ENCODE results near the gene VCX3B.
"Not testable (repeated sequence)": the region's sequence is repeated elsewhere in the genome, so short reads cannot be mapped to it uniquely, and the experiment has no call there.

The VCX3B gene

GRCh38 chrX:8432396-8432795 lies 32.2 kb upstream of the VCX3B start:
- Histone ChIP-seq H3K9ac (ENCODE audit: low read length) (no peak overlapping the region), H2AFZ (ENCODE audit: low read depth, low read length) (no peak overlapping the region), H3K36me3 (replicated peaks; ENCODE audit: low read depth, low read length) (no peaks in the 10 kb centered on the region), H3K4me2 (ENCODE audit: low read length) (no peak overlapping the region), H3K4me1 (ENCODE audit: low read length) (no peaks in the 10 kb centered on the region), H3K4me3 (ENCODE audit: low read length) (no peak overlapping the region), H4K20me1 (ENCODE audit: insufficient read depth, low read length) (no peaks in the 10 kb centered on the region), H3K9me3 (ENCODE audit: insufficient read depth, low read length) (no peaks in the 10 kb centered on the region), H3K79me2 (ENCODE audit: low read length) (no peaks in the 10 kb centered on the region), H3K27ac (ENCODE audit: low read length) (no peak overlapping the region), H3K27me3 (ENCODE audit: low read depth, low read length) (no peaks in the 10 kb centered on the region)
- TF ChIP-seq EZH2phosphoT487 (IDR thresholded peaks at IDR 0.05; ENCODE audit: low read depth), result no peak
- no peak for TF ChIP-seq CTCF (IDR thresholded peaks at IDR 0.05; ENCODE audit: low read depth, low read length)

GRCh38 chrX:8433109-8434062 lies 31.2 kb upstream of the VCX3B start:
- Histone ChIP-seq H2AFZ (ENCODE audit: low read depth, low read length) (no peak overlapping the region), H3K79me2 (ENCODE audit: low read length) (no peaks in the 10 kb centered on the region), H3K9ac (ENCODE audit: low read length) (no peak overlapping the region), H3K4me1 (ENCODE audit: low read length) (no peaks in the 10 kb centered on the region), H3K27ac (ENCODE audit: low read length) (no peak overlapping the region), H3K4me3 (ENCODE audit: low read length) (no peak overlapping the region), H3K9me3 (ENCODE audit: insufficient read depth, low read length) (no peaks in the 10 kb centered on the region), H3K36me3 (replicated peaks; ENCODE audit: low read depth, low read length) (no peaks in the 10 kb centered on the region), H3K4me2 (ENCODE audit: low read length) (no peak overlapping the region), H3K27me3 (ENCODE audit: low read depth, low read length) (no peaks in the 10 kb centered on the region), H4K20me1 (ENCODE audit: insufficient read depth, low read length) (no peaks in the 10 kb centered on the region)
- no peak for TF ChIP-seq CTCF (IDR thresholded peaks at IDR 0.05; ENCODE audit: low read depth, low read length)
- TF ChIP-seq EZH2phosphoT487 (IDR thresholded peaks at IDR 0.05; ENCODE audit: low read depth), result no peak

- Histone ChIP-seq H2AFZ (ENCODE audit: low read depth, low read length) (no peak overlapping the region), H3K36me3 (replicated peaks; ENCODE audit: low read depth, low read length) (no peaks in the 10 kb centered on the region), H3K4me3 (ENCODE audit: low read length) (no peak overlapping the region), H3K9ac (ENCODE audit: low read length) (no peak overlapping the region), H3K9me3 (ENCODE audit: insufficient read depth, low read length) (no peaks in the 10 kb centered on the region), H3K4me2 (ENCODE audit: low read length) (no peak overlapping the region), H3K79me2 (ENCODE audit: low read length) (no peaks in the 10 kb centered on the region), H3K27ac (ENCODE audit: low read length) (no peak overlapping the region), H3K27me3 (ENCODE audit: low read depth, low read length) (no peaks in the 10 kb centered on the region), H3K4me1 (ENCODE audit: low read length) (no peaks in the 10 kb centered on the region), H4K20me1 (ENCODE audit: insufficient read depth, low read length) (no peaks in the 10 kb centered on the region)
- TF ChIP-seq EZH2phosphoT487 (IDR thresholded peaks at IDR 0.05; ENCODE audit: low read depth) (no peak), CTCF (IDR thresholded peaks at IDR 0.05; ENCODE audit: low read depth, low read length) (no peak)
Measured at GRCh38 chrX:8447368-8447767, 17.3 kb upstream of the VCX3B start.

GRCh38 chrX:8452343-8452742 lies 12.3 kb upstream of the VCX3B start:
- H3K4me1 ChIP-seq (ENCODE audit: low read length); H3K27me3 ChIP-seq (ENCODE audit: low read depth, low read length); H3K4me2 ChIP-seq (ENCODE audit: low read length); H2AFZ ChIP-seq (ENCODE audit: low read depth, low read length); H3K36me3 ChIP-seq (replicated peaks; ENCODE audit: low read depth, low read length); H4K20me1 ChIP-seq (ENCODE audit: insufficient read depth, low read length); H3K79me2 ChIP-seq (ENCODE audit: low read length); H3K4me3 ChIP-seq (ENCODE audit: low read length); H3K9me3 ChIP-seq (ENCODE audit: insufficient read depth, low read length); H3K9ac ChIP-seq (ENCODE audit: low read length); H3K27ac ChIP-seq (ENCODE audit: low read length): not testable (repeated sequence)
